ENCODE measurements around the gene ZNF85. TPM values are rescaled to one million over a fixed set of nuclear protein-coding genes. Genes with fewer than 3 reads are reported as not detected.
A peak's percentile ranks its signal among the peaks of the same experiment; 100 is the strongest.
"Not testable (repeated sequence)": the region's sequence is repeated elsewhere in the genome, so short reads cannot be mapped to it uniquely, and the experiment has no call there.

Gene ZNF85
- total and polyA plus RNA-seq, 3 experiments from 2014 or later: 6.6 to 15.1 (median 13.4) TPM

DNA sequence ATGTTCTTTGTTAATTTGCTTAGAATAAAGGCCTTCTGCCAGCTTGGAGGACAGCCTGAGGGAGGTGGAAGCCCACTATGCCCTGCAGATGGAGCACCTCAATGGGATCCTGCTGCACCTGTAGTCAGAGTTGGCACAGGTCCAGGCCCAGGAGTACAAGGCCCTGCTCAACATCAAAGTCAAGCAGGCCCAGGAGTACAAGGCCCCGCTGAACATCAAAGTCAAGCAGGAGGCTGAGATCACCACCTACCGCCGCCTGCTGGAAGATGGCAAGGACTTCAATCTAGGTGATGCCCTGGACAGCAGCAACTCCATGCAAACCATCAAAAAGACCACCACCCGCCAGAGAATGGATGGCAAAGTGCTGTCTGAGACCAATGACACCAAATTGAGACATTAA is 41.7 kb downstream of the ZNF85 start:
- no peak overlapping the region for H3K4me3 ChIP-seq (ENCODE audit: low read length)
- H3K27me3 Mint-ChIP-seq: peaks cover 4 to 10% of the 10 kb centered on the region in 2 donors
- H3K9me3 ChIP-seq (ENCODE audit: low read length): no peaks in the 10 kb centered on the region
- H3K4me1 ChIP-seq (ENCODE audit: insufficient read depth, low read length): no peaks in the 10 kb centered on the region
- ChIA-PET CTCF (no interaction called here), POLR2A (no interaction called here)
- no peaks in the 10 kb centered on the region for H3K36me3 ChIP-seq (ENCODE audit: insufficient read depth, low read length)
- no peaks in the 10 kb centered on the region for H3K4me1 Mint-ChIP-seq
- DNase-seq: no peak
- peaks cover 0 to 12% (median 0%) of the 10 kb centered on the region in 3 donors for H3K36me3 Mint-ChIP-seq
- no peak overlapping the region for H3K27ac ChIP-seq (ENCODE audit: low read depth, low read length)
- H3K4me3 Mint-ChIP-seq: no peak overlapping the region
- no peak overlapping the region for H3K27ac Mint-ChIP-seq
- no peaks in the 10 kb centered on the region for H3K27me3 ChIP-seq (ENCODE audit: insufficient read depth, low read length, poor library complexity, severe bottlenecking)
- peaks cover 0 to 13% (median under 1%) of the 10 kb centered on the region in 5 donors for H3K9me3 Mint-ChIP-seq

DNA sequence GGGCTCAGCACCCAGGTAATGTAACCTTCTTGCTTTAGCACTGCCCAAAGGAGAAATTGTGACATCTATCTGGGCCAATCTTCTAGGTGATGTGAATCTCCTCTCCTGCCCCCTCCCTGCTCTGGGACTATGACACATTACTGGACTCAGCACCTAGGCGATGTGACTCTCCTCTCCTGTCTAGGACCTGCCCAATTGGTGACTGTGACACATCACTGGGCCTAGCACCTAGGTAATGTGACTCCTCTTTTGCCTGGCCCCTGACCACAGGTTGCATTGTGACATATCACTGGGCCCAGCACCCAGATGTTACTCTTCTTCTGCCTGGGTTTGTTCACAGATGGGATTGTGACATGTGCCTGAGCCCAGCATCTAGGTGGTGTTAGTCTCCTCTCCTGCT is 45.0 kb downstream of the ZNF85 start:
- ChIA-PET CTCF (no interaction called here), POLR2A (no interaction called here)
- Mint-ChIP-seq H3K4me1 (no peaks in the 10 kb centered on the region), H3K27me3 (peaks cover 0 to 1% of the 10 kb centered on the region in 2 donors), H3K36me3 (no peaks in the 10 kb centered on the region), H3K4me3 (no peak overlapping the region), H3K27ac (peak overlapping the region in 1 of 8 donors; percentile 12), H3K9me3 (no peaks in the 10 kb centered on the region)
- Histone ChIP-seq H3K4me3 (ENCODE audit: low read length) (no peak overlapping the region), H3K27ac (ENCODE audit: low read depth, low read length) (no peak overlapping the region), H3K9me3 (ENCODE audit: low read length) (no peaks in the 10 kb centered on the region), H3K36me3 (ENCODE audit: insufficient read depth, low read length) (no peaks in the 10 kb centered on the region), H3K4me1 (ENCODE audit: insufficient read depth, low read length) (no peaks in the 10 kb centered on the region), H3K27me3 (ENCODE audit: insufficient read depth, low read length, poor library complexity, severe bottlenecking) (no peaks in the 10 kb centered on the region)
- DNase-seq: no peak

DNA sequence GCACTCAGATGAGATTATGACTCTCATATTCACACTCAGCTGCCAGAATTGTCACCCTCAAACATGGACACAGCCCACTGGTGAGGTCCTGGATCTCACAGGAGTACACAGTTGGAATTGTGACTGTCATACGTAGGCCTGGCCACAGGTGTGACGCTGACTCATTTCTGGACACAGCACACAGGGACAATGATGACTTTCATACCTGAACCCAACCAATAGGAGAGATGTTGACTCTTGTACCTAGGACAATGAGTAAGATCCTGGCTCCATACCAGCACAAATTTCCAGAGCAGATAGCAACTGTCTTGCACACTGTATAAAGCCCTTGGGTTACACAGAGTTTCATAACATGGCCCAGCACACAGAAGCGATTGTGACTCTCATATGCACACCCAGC is 46.4 kb downstream of the ZNF85 start:
- Mint-ChIP-seq H3K4me3 (no peak overlapping the region), H3K36me3 (no peaks in the 10 kb centered on the region), H3K27me3 (no peaks in the 10 kb centered on the region), H3K4me1 (peaks cover 0 to 7% (median 4%) of the 10 kb centered on the region in 3 donors), H3K27ac (no peak overlapping the region), H3K9me3 (no peaks in the 10 kb centered on the region)
- no peaks in the 10 kb centered on the region for H3K36me3 ChIP-seq (ENCODE audit: insufficient read depth, low read length)
- DNase-seq: no peak
- ChIA-PET CTCF (no interaction called here), POLR2A (no interaction called here)
- H3K4me3 ChIP-seq (ENCODE audit: low read length): no peak overlapping the region
- H3K4me1 ChIP-seq (ENCODE audit: insufficient read depth, low read length): no peaks in the 10 kb centered on the region
- H3K27me3 ChIP-seq (ENCODE audit: insufficient read depth, low read length, poor library complexity, severe bottlenecking): no peaks in the 10 kb centered on the region
- H3K9me3 ChIP-seq (ENCODE audit: low read length): no peaks in the 10 kb centered on the region
- no peak overlapping the region for H3K27ac ChIP-seq (ENCODE audit: low read depth, low read length)

GRCh38 chr19:20969898-20970297 is 46.8 kb downstream of the ZNF85 start:
- Histone ChIP-seq H3K27me3 (ENCODE audit: insufficient read depth, low read length, poor library complexity, severe bottlenecking) (no peaks in the 10 kb centered on the region), H3K36me3 (ENCODE audit: insufficient read depth, low read length) (no peaks in the 10 kb centered on the region), H3K4me1 (ENCODE audit: insufficient read depth, low read length) (no peaks in the 10 kb centered on the region), H3K9me3 (ENCODE audit: low read length) (no peaks in the 10 kb centered on the region), H3K4me3 (ENCODE audit: low read length) (no peak overlapping the region), H3K27ac (ENCODE audit: low read depth, low read length) (no peak overlapping the region)
- ChIA-PET POLR2A (no interaction called here), CTCF (no interaction called here)
- H3K4me1 Mint-ChIP-seq: peaks cover 0 to 7% (median 4%) of the 10 kb centered on the region in 3 donors
- no peaks in the 10 kb centered on the region for H3K9me3 Mint-ChIP-seq
- no peaks in the 10 kb centered on the region for H3K36me3 Mint-ChIP-seq
- no peak for DNase-seq
- peak overlapping the region in 1 of 8 donors; percentile 68 for H3K27ac Mint-ChIP-seq
- no peak overlapping the region for H3K4me3 Mint-ChIP-seq
- no peaks in the 10 kb centered on the region for H3K27me3 Mint-ChIP-seq

- H3K4me1 Mint-ChIP-seq; H3K27ac ChIP-seq (ENCODE audit: low read depth, low read length); CTCF ChIA-PET; H3K9me3 ChIP-seq (ENCODE audit: low read length); H3K4me3 Mint-ChIP-seq; H3K4me3 ChIP-seq (ENCODE audit: low read length); DNase-seq; H3K27me3 ChIP-seq (ENCODE audit: insufficient read depth, low read length, poor library complexity, severe bottlenecking); H3K27me3 Mint-ChIP-seq; H3K27ac Mint-ChIP-seq; POLR2A ChIA-PET; H3K4me1 ChIP-seq (ENCODE audit: insufficient read depth, low read length); H3K36me3 ChIP-seq (ENCODE audit: insufficient read depth, low read length): not testable (repeated sequence)
- peaks cover 0 to 18% (median 2%) of the 10 kb centered on the region in 3 donors for H3K36me3 Mint-ChIP-seq
- H3K9me3 Mint-ChIP-seq: peaks cover 18 to 25% (median 20%) of the 10 kb centered on the region in 5 donors
These were observed 69.7 kb downstream of the ZNF85 start for GRCh38 chr19:20992788-20993187.

DNA sequence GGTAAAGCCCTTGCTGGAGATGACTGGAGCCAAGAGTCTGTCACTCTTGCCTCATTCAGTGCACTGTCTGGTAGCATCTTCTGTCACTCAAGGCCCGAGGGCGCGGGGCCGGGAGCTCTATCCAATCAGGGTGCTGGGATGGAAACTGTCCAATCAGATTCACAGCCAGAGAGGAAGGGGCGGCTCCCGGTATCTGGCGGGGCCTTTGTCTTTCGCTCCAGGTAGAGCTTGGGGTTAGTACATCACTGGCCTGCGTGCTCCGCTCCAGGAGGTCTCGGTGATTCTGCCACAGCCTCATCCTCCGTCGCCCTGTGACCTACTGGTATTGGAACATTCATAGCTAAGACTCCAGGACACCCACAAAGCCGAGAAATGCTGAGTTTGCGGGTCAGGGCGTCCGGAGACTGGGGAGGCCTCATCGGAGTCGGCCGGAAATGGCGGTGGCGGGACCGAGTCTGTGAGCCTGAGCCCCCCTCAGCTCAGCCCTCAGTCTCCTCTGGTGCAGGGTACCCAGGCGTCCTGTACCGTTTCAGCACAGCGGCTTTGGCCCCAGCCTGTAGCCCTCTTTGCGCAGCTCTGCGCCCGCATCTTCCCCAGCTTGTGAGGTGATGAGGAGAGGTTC is 76.8 kb downstream of the ZNF85 start:
- Histone ChIP-seq H3K9me3 (ENCODE audit: low read length) (no peaks in the 10 kb centered on the region), H3K4me3 (ENCODE audit: low read length) (peak overlapping the region; percentile 70), H3K36me3 (ENCODE audit: insufficient read depth, low read length) (no peaks in the 10 kb centered on the region), H3K27ac (ENCODE audit: low read depth, low read length) (no peak overlapping the region), H3K27me3 (ENCODE audit: insufficient read depth, low read length, poor library complexity, severe bottlenecking) (no peaks in the 10 kb centered on the region), H3K4me1 (ENCODE audit: insufficient read depth, low read length) (peaks cover 5% of the 10 kb centered on the region)
- ChIA-PET CTCF (interaction anchor here (1.0 to 1.3 kb wide), 5 partner anchors 20 to 483 kb away, joined by 3 to 4 read pairs (median 4); partner anchors contain the start of genes ZNF430, ZNF737 and ZNF85), POLR2A (interaction anchor here (0.6 to 1.7 kb wide), 3 partner anchors 21 to 828 kb away, joined by 3 to 23 read pairs (median 4); partner anchors contain the start of genes ZNF430 and ZNF85)
- Mint-ChIP-seq H3K27me3 (no peaks in the 10 kb centered on the region), H3K4me1 (peaks cover 4 to 10% (median 7%) of the 10 kb centered on the region in 3 donors), H3K9me3 (no peaks in the 10 kb centered on the region), H3K27ac (peak overlapping the region in 5 of 8 donors; percentile 32 to 84 (median 60)), H3K36me3 (no peaks in the 10 kb centered on the region), H3K4me3 (peak overlapping the region; percentile 77 to 90 (median 87))
- peak; percentile 75 to 91 (median 81) for DNase-seq

Other genes starting within 250 kb of the ZNF85 start
- gene ZNF66, start 146.9 kb upstream of the ZNF85 start, total RNA-seq: 1 to 10 TPM; 7.4 to 8.6 TPM
- gene ZNF66, start 146.9 kb upstream of the ZNF85 start, polyA plus RNA-seq: 4.4 TPM
- 10 to 100 TPM; 18.7 to 20.5 TPM for gene ZNF430, start 97.4 kb downstream of the ZNF85 start, total RNA-seq
- 57.4 TPM for gene ZNF430, start 97.4 kb downstream of the ZNF85 start, polyA plus RNA-seq
- 10 to 100 TPM; 14.3 to 14.4 TPM for gene ZNF714, start 159.0 kb downstream of the ZNF85 start, total RNA-seq
- 11.2 TPM for gene ZNF714, start 159.0 kb downstream of the ZNF85 start, polyA plus RNA-seq
- 10 to 100 TPM; 14.7 to 17.6 TPM for gene ZNF431, start 218.8 kb downstream of the ZNF85 start, total RNA-seq
- gene ZNF431, start 218.8 kb downstream of the ZNF85 start, polyA plus RNA-seq: 14.6 TPM

All from CD8-positive, alpha-beta memory T cell (primary cell).